Thyroid gland (tissue), 4 donors: Measurements from ENCODE around the gene CREB3L2. TPM values are rescaled to one million over a fixed set of nuclear protein-coding genes. Genes with fewer than 3 reads are reported as not detected.
"Not testable (repeated sequence)": the region's sequence is repeated elsewhere in the genome, so short reads cannot be mapped to it uniquely, and the experiment has no call there.

Experiments
- DNase-seq, 2 donors: peaks; one replicate each; pipeline ENCODE4 v3.0.0-alpha.2; 2019
- H3K27ac ChIP-seq, 3 donors: fragments of 200-600 bp; sonication (generic); 1 replicate in 2 of 3; 2 replicates in 1 of 3; pipeline ENCODE4 v1.5.1; 2016 to 2019; ENCODE audit warnings: mild to moderate bottlenecking in 1 of 3, moderate library complexity in 1 of 3
- H3K27me3 ChIP-seq: fragments of 200-600 bp; sonication (generic); one replicate; pipeline ENCODE4 v1.5.1; 2019
- H3K36me3 ChIP-seq, 2 donors: fragments of 200-600 bp; sonication (generic); one replicate each; pipeline ENCODE4 v1.5.1; 2016 to 2019
- H3K4me1 ChIP-seq, 2 donors: fragments of 200-600 bp; sonication (generic); one replicate each; pipeline ENCODE4 v1.5.1; 2017 to 2019
- H3K4me3 ChIP-seq, 3 donors: fragments of 200-600 bp; sonication (generic); replicated peaks in 1 of 3; 1 replicate in 2 of 3; 2 replicates in 1 of 3; pipeline ENCODE4 v1.5.1; 2016; ENCODE audit warnings: mild to moderate bottlenecking in 1 of 3
- H3K9me3 ChIP-seq: fragments of 200-600 bp; sonication (generic); one replicate; pipeline ENCODE4 v1.5.1; 2017
- CTCF ChIP-seq, 6 experiments: fragments of 200-600 bp in 3 of 6; fragments of 450-650 bp in 3 of 6; sonication (generic) in 3 of 6; IDR thresholded peaks; one replicate each; pipeline ENCODE4 v1.5.1; 2016 to 2019; ENCODE audit warnings: antibody characterized with exemption in 6 of 6, mild to moderate bottlenecking in 2 of 6, inconsistent platforms in 1 of 6, moderate library complexity in 1 of 6
- POLR2A ChIP-seq, 2 donors: fragments of 450-650 bp; IDR thresholded peaks; one replicate each; pipeline ENCODE4 v1.6.1; 2017; ENCODE audit warnings: antibody characterized with exemption in 2 of 2, mild to moderate bottlenecking in 2 of 2, moderate library complexity in 1 of 2
- WGBS, 2 donors: methylation state at CpG; one replicate each; pipeline ENCODE4 v1.1.5; 2017; 5-methylcytosine and 5-hydroxymethylcytosine counted together
- intact Hi-C: fragments of 100-400 bp; cut with DNase I; formaldehyde crosslinking; loops from one replicate; pipeline ENCODE4 v1.15.1; 2023
- total RNA-seq, 4 donors: library from RNA; depleted of rRNA; stranded (reverse); fragments of >200 nt; gene quantifications; one replicate each; pipeline ENCODE4 v1.2.3, GENCODE V29; 2016

The CREB3L2 gene
- total RNA-seq, 4 donors from 2014 or later: 86.1 to 143 (median 103) TPM

GRCh38 chr7:137975221-137975620, 26.7 kb downstream of the CREB3L2 start:
- intact Hi-C loops: no loop called here
- Histone ChIP-seq H3K27ac (peak overlapping the region; percentile 49 to 75 (median 52)), H3K9me3 (no peaks in the 10 kb centered on the region), H3K4me1 (peaks cover 65 to 69% of the 10 kb centered on the region in 2 donors), H3K27me3 (no peaks in the 10 kb centered on the region), H3K4me3 (no peak overlapping the region), H3K36me3 (no peaks in the 10 kb centered on the region)
- no peak for DNase-seq
- TF ChIP-seq CTCF (IDR thresholded peaks at IDR 0.05): no peak
- TF ChIP-seq POLR2A (IDR thresholded peaks at IDR 0.05): no peak
- WGBS, 2 donors: 60 to 67% methylated on average over 3 of the region's 3 CpGs

GRCh38 chr7:137974766-137975165, 27.1 kb downstream of the CREB3L2 start:
- 84 to 92% methylated on average over 2 of the region's 2 CpGs for WGBS, 2 donors
- intact Hi-C loops: no loop called here
- Histone ChIP-seq H3K27ac (peak overlapping the region; percentile 49 to 75 (median 52)), H3K27me3 (no peaks in the 10 kb centered on the region), H3K36me3 (no peaks in the 10 kb centered on the region), H3K9me3 (no peaks in the 10 kb centered on the region), H3K4me1 (peaks cover 65 to 69% of the 10 kb centered on the region in 2 donors), H3K4me3 (no peak overlapping the region)
- TF ChIP-seq POLR2A (IDR thresholded peaks at IDR 0.05) (no peak), CTCF (IDR thresholded peaks at IDR 0.05) (no peak)
- no peak for DNase-seq

- H3K9me3 ChIP-seq: no peaks in the 10 kb centered on the region
- TF ChIP-seq POLR2A (IDR thresholded peaks at IDR 0.05) (peak in 1 of 2 donors; percentile 39), CTCF (IDR thresholded peaks at IDR 0.05) (no peak)
- peak overlapping the region; percentile 16 to 88 (median 71) for H3K27ac ChIP-seq
- no peaks in the 10 kb centered on the region for H3K36me3 ChIP-seq
- H3K4me1 ChIP-seq: peaks cover 64 to 69% of the 10 kb centered on the region in 2 donors
- 34 to 38% methylated on average over 8 of the region's 8 CpGs for WGBS, 2 donors
- no peaks in the 10 kb centered on the region for H3K27me3 ChIP-seq
- intact Hi-C loops: no loop called here
- no peak overlapping the region for H3K4me3 ChIP-seq
- peak; percentile 84 to 88 for DNase-seq
Measured at GRCh38 chr7:137970253-137970975, 31.5 kb downstream of the CREB3L2 start.

GRCh38 chr7:137969828-137970227, 32.1 kb downstream of the CREB3L2 start:
- TF ChIP-seq CTCF (IDR thresholded peaks at IDR 0.05): no peak
- TF ChIP-seq POLR2A (IDR thresholded peaks at IDR 0.05): no peak
- Histone ChIP-seq H3K4me1 (peaks cover 69 to 72% of the 10 kb centered on the region in 2 donors), H3K36me3 (no peaks in the 10 kb centered on the region), H3K4me3 (no peak overlapping the region), H3K27me3 (no peaks in the 10 kb centered on the region), H3K9me3 (no peaks in the 10 kb centered on the region), H3K27ac (peak overlapping the region; percentile 16 to 88 (median 71))
- DNase-seq: no peak
- 92 to 93% methylated on average over 1 of the region's 1 CpG for WGBS, 2 donors
- intact Hi-C loops: no loop called here

GRCh38 chr7:137968890-137969289, 33.0 kb downstream of the CREB3L2 start:
- Histone ChIP-seq H3K36me3 (no peaks in the 10 kb centered on the region), H3K4me1 (peaks cover 73 to 78% of the 10 kb centered on the region in 2 donors), H3K4me3 (no peak overlapping the region), H3K27me3 (no peaks in the 10 kb centered on the region), H3K27ac (peak overlapping the region; percentile 26 to 88 (median 43)), H3K9me3 (no peaks in the 10 kb centered on the region)
- no peak for DNase-seq
- whole genome bisulfite sequencing, 2 donors: 81 to 83% methylated on average over 4 of the region's 4 CpGs
- TF ChIP-seq CTCF (IDR thresholded peaks at IDR 0.05) (no peak), POLR2A (IDR thresholded peaks at IDR 0.05) (no peak)
- intact Hi-C loops: no loop called here

- H3K36me3 ChIP-seq, H3K27me3 ChIP-seq, intact Hi-C loops, H3K4me3 ChIP-seq, H3K9me3 ChIP-seq, DNase-seq: not testable (repeated sequence)
- 97 to 99% methylated on average over 4 of the region's 4 CpGs for WGBS, 2 donors
- peak overlapping the region; percentile 26 to 88 (median 43) for H3K27ac ChIP-seq
- H3K4me1 ChIP-seq: peaks cover 78 to 84% of the 10 kb centered on the region in 2 donors
Measured at GRCh38 chr7:137968339-137968738, 33.5 kb downstream of the CREB3L2 start.
